A549 (cell line): Measurements from ENCODE around the gene SPTLC2.
"Not testable (repeated sequence)": the region's sequence is repeated elsewhere in the genome, so short reads cannot be mapped to it uniquely, and the experiment has no call there.

Experiments
- BCL3 ChIP-seq: fragments of >200 bp; sonication (Bioruptor Twin); formaldehyde crosslinking; IDR thresholded peaks from 3 replicates; pipeline ENCODE4 v1.6.1; 2016
- CTCF ChIP-seq: fragments of >200 bp; sonication (Bioruptor Twin); formaldehyde crosslinking; IDR thresholded peaks from 3 replicates; pipeline ENCODE4 v1.5.1; 2016
- HMGXB4 ChIP-seq: fragments of 250-450 bp; sonication (Bioruptor Pico); IDR thresholded peaks from 2 replicates; pipeline ENCODE4 v1.5.0; 2021; ENCODE audit warnings: mild to moderate bottlenecking, moderate library complexity, borderline replicate concordance
- JUNB ChIP-seq: fragments of >200 bp; sonication (Bioruptor Twin); formaldehyde crosslinking; IDR thresholded peaks from 2 replicates; pipeline ENCODE4 v1.6.1; 2016
- PBX3 ChIP-seq: IDR thresholded peaks from 2 replicates; pipeline ENCODE4 v1.6.1; 2012
- RCOR1 ChIP-seq: fragments of 150-350 bp; IDR thresholded peaks from 2 replicates; pipeline ENCODE4 v1.6.1; 2014; ENCODE audit warnings: antibody characterized with exemption, low read length, low read depth
- RNF2 ChIP-seq: fragments of 200-600 bp; sonication (generic); IDR thresholded peaks from 2 replicates; pipeline ENCODE4 v1.6.1; 2016; ENCODE audit warnings: low read depth, mild to moderate bottlenecking, antibody characterized with exemption, moderate library complexity, borderline replicate concordance
- SMC3 ChIP-seq: fragments of >200 bp; sonication (Bioruptor Twin); formaldehyde crosslinking; IDR thresholded peaks from 3 replicates; pipeline ENCODE4 v1.6.1; 2018; ENCODE audit warnings: inconsistent platforms
- USF2 ChIP-seq: fragments of 450-650 bp; IDR thresholded peaks from 2 replicates; pipeline ENCODE4 v1.6.1; 2014; ENCODE audit warnings: antibody characterized with exemption

GRCh38 chr14:77528701-77529100 is 87.7 kb downstream of the SPTLC2 start:
- not testable (repeated sequence) for TF ChIP-seq CTCF; PBX3; RCOR1; USF2; HMGXB4 (CRISPR knock-in tag); SMC3; RNF2; JUNB; BCL3
